Stimulated activated CD4-positive, alpha-beta T cell treated with anti-CD3 and anti-CD28 coated beads, TNF-alpha, amount 100 ng/mL, for 1 hour (primary cell): Measurements from ENCODE around the gene TBL1X.

Experiments
- DNase-seq, 3 donors: peaks; one replicate each; pipeline ENCODE4 v3.0.0-alpha.2; 2020; ENCODE audit warnings: low read depth in 3 of 3, low spot score in 1 of 3

TBL1X gene

DNA sequence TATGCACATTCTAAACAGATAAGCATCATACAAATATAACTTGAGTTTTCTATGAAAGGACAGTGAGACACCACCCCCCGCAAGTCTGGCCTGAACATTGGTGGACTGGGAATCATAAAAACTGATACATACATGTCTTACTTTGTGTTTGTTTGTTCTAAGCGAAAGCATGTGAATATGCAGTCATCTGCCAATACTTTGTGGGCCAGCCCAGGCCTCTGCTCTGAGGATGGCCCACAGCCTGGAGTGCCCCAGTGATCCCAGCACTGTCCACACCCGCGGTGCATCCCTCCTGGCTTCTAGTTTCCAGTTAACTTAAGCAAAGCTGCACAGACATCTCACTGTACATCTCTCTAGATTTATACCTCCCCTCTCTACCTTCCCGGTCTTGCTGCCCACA, 154.3 kb downstream of the TBL1X start:
- no peak for DNase-seq

- no peak for DNase-seq
Measured at GRCh38 chrX:9619581-9619980, 154.7 kb downstream of the TBL1X start.

- no peak for DNase-seq
Measured at GRCh38 chrX:9622128-9622527, 157.3 kb downstream of the TBL1X start.

DNA sequence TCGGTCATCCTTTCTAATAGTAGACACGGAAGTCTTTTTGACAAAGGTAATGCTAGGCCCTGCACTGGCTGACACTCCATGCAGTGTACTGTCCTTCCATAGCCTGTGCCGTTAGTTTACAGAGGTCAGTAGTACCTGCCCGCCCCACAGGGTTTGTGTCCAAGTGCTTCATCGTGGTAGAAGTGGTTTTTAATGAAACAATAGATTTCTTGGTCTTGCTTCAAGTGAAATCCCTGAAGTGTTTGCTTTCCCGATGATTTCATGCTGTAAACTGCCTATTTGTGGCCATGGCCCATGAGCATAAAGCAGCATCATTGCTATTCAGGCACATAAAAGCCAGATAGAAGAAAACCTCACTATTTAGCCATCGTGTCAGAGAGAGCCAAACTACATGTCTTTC, 161.5 kb downstream of the TBL1X start:
- DNase-seq: no peak

GRCh38 chrX:9627922-9628321, 163.1 kb downstream of the TBL1X start:
- DNase-seq: no peak

GRCh38 chrX:9628779-9629493, 164.1 kb downstream of the TBL1X start:
- DNase-seq: no peak

DNA sequence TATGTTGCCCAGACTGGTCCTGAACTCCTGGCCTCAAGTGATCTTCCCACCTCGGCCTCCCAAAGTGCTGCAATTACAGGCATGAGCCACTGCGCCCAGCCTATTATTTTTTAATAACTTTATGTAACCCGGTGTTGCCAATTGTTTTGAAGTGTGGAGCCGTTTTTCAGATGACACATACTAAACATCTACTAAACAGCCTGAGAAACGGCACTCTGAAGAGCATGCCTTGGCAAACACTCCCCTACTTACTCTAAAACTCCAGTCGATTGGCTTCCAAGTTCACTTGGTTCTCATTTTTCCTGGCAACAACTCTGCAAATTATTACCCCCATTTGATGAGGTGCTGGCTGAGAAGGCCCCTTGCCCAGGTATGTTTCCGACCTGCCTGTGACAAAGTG, 169.7 kb downstream of the TBL1X start:
- DNase-seq: no peak

GRCh38 chrX:9635368-9635767, 170.5 kb downstream of the TBL1X start:
- no peak for DNase-seq

DNA sequence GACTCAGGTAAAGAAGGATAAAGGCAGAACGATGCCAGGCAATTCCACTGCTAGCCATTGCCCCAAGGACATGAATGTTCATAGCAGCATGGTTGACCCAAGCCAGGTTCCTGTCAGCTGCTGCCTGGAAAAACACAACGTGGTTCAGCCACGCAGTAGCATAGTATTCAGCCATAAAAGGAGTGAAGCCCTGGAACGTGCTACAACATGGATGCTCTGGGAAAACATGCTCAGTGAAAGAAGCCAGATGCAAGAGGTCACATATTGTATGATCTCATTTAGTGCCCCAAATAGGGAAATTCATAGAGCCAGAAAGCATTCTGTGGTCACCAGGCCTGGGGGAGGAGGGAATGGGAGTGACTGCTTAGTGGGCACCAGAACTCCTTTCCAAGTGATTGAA, 170.9 kb downstream of the TBL1X start:
- DNase-seq: no peak

- no peak for DNase-seq
Measured at GRCh38 chrX:9638871-9639270, 174.0 kb downstream of the TBL1X start.

- no peak for DNase-seq
Measured at GRCh38 chrX:9642270-9642995, 177.6 kb downstream of the TBL1X start.

GRCh38 chrX:9643807-9644206, 178.9 kb downstream of the TBL1X start:
- no peak for DNase-seq

- DNase-seq: no peak
Measured at GRCh38 chrX:9644335-9644734, 179.5 kb downstream of the TBL1X start.

- no peak for DNase-seq
Measured at GRCh38 chrX:9646471-9647224, 181.8 kb downstream of the TBL1X start.

DNA sequence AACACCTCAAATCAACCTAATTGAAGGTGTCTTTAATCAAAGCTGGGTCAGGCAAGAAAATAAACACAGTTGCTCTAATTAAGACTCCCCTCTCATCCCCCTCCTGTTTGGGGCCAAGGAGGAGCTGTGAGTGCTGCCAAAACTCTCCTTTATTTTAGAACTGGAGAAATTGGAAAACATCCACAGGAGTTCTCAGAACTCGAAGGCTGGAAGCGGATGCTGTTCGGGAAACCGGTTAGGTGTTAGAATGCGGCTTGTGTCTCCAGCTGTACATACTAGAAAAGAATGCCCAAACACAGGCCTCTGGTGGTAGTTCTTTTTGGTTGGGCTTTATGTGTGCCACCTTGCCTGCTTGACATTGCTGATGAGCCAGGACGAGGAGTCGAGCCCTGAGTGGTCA, 182.6 kb downstream of the TBL1X start:
- DNase-seq: no peak

DNA sequence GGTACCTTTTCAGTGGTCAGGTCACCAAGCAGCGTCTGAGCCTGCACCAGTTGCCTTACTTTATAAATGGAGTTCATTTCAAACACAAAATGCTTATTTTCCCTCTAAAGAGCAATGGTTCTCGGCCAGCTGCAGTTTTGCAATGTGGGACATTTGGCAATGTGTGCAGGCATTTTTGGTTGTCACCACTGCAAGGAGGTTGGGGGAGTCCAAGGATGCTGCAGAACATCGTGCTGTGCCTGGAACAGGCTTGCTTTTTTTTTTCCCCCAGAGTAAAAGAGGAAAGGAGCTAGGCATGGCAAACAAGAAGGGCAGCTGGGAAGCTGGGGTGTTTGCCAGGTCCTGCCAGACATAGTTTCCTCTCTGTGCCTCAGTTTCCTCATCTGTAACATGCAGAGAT, 185.2 kb downstream of the TBL1X start:
- DNase-seq: no peak

DNA sequence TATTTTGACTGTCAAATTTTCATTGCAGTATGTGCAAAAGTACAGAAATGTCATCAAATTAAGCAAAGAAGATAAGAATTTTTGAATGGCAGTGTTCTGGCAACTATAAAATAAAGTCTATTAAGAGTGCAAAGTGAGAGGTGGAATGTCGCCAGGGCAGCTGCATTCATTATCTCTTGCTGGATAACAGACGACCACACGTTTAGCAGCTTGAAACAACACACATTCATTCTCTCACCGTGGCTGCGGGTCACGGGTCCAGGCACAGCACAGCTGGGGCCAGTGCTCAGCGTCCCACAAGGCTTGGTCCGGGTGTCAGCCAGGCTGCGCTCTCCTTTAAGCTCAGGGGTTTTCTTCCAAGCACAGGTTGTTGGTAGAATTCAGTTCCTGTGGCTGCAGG, 186.9 kb downstream of the TBL1X start:
- DNase-seq: no peak

DNA sequence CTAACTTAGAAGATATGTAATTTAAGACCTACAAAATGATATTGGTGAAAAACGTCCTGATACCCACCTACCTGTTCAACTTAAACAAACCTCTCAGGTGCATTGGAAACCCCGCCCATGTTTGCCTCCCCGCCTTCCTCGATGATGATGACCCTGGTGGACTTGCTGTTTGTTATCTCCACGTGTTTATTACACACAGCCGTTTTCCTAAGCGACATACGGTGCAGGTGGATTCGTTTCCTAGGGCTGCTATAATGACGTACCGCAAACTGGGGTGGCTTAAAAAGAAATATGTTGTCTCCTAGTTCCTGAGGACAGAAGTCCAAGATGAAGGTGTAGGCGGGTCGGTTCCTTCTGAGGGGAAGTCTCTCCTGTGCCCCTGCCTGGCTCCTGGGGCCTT, 190.1 kb downstream of the TBL1X start:
- DNase-seq: no peak

DNA sequence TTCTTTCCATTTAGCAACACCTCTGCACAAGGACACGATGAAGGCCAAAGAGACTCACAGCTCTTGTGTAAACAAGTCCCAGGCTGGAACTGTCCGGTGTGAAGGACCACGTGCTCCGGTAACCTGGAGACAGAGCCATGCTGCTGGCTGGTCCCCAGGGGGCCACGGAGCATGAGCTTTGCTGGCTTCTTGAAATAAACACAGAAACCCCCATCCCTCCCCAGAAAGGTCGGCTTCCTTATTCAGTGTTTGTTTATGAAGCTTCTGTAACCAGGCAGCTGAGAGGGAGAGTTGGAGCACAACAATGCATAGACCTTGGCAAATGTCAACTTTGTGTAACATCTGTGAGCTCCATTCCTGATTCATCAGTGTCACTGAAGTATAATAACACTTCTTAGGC, 191.4 kb downstream of the TBL1X start:
- DNase-seq: no peak

DNA sequence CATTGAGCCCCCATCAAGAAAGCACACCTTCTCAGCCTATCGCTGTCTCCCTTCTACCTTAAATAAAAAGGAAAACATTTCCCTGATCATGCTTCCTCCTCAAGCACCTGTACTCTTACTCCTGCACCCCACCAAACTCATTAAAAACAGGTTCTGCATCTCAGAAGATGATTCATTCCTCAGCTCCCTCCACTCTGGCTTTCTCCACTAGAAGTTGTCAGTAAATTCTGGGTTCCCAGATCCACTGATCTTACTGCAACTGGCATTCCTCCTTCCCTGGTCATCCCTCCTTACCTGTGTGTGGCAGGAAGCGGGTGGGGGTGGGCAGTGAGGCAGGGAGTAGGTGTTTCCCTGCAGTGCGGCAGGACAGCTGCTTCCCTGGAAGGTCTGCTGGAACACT, 192.0 kb downstream of the TBL1X start:
- DNase-seq: no peak

GRCh38 chrX:9657590-9658256, 192.9 kb downstream of the TBL1X start:
- DNase-seq: no peak

DNA sequence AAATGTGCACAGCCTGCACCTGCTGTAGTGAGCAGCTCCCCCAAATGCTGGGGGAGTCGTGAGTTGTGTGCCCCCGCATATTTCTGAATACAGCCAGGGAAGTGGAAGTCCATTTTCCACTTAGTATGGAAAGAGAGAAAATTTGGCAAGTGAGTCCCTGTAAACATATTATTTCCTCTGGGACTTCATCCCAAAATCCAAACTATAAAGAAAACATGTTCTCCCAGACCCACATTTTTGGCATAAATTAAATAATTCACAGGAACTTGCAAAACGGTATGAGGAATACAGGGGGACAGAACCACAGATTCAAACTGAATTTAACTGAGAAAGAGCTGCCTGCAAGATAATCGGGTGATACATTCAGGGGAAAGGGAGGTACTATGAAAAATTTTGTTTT, 193.6 kb downstream of the TBL1X start:
- no peak for DNase-seq
